HG03378 (cell line): ENCODE measurements around the gene CCDC71.

Experiments
- ATAC-seq: cut with Tn5 transposase; IDR thresholded peaks from one replicate; pipeline ENCODE4 v1.9.1; 2021; ENCODE audit warnings: mild to moderate bottlenecking, moderate library complexity; ENCODE audit not compliant: unreplicated experiment

CCDC71 gene

DNA sequence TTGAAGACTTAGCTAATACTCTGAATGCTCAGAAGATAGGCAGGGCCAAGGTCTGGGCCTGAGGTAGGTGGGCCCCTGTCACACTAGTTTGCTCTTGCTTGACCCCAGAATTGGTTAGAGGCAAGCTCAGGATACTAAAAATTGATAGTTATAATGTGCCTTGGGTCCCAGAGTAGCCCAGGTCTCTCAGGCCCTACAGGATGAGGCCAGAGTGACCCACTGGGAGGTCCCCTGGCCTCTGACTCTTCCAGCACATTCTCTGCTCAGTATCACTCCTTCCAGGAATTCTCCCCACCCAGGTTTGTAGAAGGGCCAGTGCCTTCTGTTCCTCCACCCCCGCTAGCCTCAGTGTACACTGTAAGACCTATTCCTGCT, 4.6 kb upstream of the CCDC71 start:
- ATAC-seq, result no peak

- no peak for ATAC-seq
These were observed 823 bp upstream of the CCDC71 start for GRCh38 chr3:49166752-49167556.

DNA sequence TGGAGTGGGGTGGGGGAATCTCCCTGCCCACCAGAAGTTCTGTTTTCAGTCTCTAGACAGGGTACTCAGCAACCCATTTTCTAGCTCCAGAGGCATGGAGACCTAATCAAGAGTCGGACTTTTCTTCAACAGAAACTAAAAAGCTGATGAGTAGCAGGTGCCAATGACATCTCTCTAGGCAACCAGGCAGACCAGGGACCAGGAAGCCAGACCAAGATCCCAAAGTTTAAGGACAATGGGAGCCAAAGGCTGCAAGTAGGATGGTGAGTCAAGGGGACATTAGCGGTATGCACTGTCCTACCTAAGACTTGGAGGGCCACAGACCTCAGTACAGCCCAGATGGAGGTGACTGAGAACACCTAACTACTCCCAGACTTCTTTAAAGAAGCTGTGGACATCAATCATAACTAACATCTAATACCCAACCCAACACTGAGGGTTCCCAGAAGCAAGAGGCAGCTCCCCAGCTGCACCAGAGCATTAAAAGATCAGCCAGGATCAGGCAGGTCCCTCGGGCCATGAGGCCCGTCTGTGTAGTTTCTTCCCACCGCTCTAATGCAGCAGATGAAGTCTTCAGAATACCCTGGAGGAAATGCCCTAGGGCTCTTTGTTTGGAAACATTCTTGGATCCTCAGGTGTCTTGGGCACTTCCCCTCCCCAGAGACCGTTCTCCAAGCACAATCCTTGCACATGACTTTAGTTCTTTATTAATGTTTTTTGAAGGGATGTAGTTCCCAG, 979 bp downstream of the CCDC71 start:
- no peak for ATAC-seq

- ATAC-seq, result no peak
These were observed 2.5 kb downstream of the CCDC71 start for GRCh38 chr3:49163609-49164008.

DNA sequence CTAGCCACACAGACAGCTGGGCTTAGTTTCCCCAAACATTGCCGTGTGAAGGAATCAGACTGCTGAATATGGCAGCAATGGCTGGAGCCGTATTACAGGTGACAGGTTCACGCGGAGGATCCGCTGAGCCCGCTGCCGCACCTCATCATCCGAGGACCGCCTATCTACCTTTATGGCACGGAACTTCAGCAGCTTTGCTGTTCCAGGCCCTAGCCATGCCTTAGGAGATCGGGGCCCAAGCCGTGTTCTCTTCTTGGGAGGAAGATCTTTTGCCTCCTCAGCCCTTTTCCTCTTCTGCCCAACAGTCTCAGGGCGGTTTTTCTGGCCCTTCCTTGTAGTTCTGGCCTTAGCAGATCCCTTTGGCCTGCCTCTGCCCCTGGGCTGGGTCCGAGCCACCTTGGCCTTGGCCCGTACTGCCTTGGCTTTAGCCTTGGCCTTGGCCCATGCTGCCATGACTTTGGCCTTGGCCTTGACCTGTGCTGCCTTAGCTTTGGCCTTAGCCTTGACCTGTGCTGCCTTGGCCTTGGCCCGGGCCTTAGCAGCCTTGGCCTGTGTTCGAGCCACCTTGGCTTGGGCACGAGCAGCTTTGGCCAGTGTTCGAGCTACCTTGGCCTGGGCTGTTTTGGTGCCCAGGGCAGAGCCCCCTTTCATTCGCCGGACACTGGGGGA, 3.2 kb downstream of the CCDC71 start:
- ATAC-seq, result no peak

DNA sequence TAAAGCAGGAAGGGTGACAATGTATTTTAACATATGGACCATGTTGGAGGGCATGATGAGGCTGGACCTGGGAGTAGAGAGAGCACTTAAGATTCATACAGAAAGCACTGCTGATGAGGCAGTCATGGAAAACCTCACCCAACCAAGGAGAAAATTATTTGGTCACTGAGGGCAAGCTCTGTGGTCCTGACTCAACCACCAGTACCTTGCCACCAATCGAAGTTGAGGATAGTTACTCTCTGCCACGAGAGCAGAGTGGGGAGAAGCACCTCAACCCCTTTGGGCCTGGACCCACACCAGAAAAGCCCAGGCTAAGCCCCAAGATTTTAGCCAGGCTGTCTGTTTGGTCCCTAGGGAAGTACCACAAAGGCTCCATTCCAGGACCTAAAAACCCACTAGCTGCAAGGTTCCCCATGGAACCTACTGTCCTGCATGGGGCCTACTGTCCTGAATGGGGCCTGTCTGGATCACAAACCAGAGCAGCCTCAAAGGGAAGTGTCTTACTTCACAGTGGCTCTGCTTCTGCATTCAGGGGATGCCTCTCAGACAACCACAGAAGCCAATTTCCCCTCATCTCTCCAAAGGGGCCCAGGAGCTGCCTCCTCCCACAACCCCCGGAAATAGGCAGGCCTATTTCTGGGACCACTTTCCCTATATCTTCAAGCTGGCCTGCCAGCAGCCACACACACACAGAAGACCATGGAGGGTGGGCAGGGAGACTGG, 4.2 kb downstream of the CCDC71 start:
- ATAC-seq, result no peak

DNA sequence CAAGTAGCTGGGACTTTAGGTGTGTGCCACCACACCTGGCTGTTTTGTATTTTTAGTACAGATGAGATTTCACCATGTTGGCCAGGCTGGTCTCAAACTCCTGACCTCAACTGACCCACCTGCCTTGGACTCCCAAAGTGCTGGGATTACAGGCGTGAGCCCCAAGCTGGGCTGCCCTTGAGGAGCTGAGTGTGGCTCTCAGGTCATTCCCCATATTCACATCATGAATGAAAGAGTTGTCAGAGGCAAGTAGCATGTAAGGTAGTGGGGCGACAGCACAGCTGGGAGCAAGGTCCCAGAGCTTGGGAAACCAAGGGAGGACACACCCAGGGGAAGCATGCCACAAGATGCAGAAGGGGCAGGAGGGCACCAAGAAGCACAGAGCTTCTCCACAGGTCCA, 4.9 kb downstream of the CCDC71 start:
- no peak for ATAC-seq

GRCh38 chr3:49158792-49159191, 7.3 kb downstream of the CCDC71 start:
- ATAC-seq, result no peak

DNA sequence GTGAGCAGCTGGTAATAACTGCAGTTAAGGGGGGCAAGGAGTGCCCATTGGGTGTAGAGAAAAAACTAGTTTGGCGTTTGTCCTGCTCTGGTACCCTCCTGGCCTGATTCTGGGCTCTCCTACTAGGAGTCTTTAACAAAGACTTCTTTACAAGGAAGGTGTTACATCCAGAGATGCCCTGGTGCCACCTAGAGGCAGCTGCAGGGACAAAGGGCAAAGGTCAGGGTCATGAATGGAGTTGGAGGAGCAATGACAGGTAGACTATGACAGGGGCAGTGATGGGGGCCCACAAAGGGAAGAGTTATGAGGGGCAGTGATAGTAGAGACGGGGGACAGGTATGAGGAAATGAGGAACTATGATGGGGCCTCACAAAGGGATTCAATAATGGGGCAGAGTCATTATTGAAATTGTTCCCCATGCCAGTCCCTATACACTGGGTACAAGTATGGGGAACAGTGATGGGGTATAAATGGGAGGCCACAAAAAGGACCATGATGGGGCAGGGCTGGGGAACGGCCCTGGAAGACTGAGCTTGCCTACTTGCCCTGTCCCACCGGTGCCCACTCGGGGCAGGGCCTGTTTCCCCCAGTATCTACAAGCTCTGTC, 7.9 kb downstream of the CCDC71 start:
- no peak for ATAC-seq

DNA sequence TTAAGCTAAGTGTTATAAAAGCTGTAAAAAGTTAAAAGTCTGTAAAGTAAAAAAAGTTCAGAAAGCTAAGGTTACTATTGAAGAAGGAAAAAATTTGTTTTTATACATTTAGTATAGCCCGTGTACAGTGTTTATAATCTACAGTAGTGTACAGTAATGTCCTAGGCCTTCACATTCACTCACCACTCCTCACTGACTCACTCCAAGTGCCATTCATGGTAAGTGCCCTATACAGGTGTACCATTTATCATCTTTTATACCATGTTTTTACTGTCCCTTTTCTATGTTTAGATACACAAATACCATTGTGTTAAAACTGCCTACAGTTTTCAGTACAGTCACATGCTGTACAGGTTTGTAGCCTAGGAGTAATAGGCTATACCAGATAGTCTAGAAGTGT, 8.8 kb downstream of the CCDC71 start:
- ATAC-seq, result no peak

- ATAC-seq, result no peak
These were observed 12.7 kb downstream of the CCDC71 start for GRCh38 chr3:49153349-49153912.

- ATAC-seq, result no peak
These were observed 14.5 kb downstream of the CCDC71 start for GRCh38 chr3:49151610-49152009.

- no peak for ATAC-seq
These were observed 18.0 kb downstream of the CCDC71 start for GRCh38 chr3:49148159-49148558.

- ATAC-seq, result no peak
These were observed 26.1 kb downstream of the CCDC71 start for GRCh38 chr3:49140080-49140479.

GRCh38 chr3:49135499-49135898, 30.6 kb downstream of the CCDC71 start:
- no peak for ATAC-seq

DNA sequence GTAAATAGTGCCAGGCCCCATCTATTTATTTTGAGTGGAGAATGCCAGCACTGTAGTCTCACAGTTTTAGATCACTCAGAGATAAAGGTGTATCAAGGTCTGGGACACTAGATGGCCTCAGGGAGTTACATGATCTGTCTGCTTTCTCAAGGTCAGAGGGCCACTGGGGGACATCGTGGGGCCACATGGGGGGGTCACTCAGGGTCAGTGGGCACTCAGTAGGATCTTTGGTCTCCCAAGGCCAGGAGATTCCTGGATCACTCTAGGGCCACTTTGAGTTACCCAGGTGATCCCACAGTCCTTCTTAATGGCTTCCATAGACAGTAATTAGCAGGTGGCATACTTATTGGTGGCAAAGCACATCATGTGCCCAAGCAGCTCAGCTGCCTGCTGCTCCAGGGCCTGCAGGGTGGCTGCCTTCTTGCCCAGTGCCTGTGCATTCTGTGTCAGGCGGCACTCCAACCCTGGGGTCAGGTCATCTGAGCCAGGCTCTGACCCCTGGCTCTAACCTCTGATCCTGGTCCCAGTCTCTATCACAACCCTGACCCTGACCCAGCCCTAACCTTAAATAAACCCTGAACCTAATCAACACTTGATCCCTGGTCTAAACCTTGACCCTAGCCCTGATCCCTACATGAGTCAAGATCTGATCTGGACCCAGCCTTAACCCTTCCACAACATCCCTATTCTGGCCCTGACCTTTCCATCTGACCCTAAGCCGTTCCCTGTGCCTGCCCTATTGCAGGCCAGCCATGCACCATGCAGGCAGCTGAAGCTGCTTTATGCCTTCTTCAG, 31.5 kb downstream of the CCDC71 start:
- ATAC-seq, result no peak

DNA sequence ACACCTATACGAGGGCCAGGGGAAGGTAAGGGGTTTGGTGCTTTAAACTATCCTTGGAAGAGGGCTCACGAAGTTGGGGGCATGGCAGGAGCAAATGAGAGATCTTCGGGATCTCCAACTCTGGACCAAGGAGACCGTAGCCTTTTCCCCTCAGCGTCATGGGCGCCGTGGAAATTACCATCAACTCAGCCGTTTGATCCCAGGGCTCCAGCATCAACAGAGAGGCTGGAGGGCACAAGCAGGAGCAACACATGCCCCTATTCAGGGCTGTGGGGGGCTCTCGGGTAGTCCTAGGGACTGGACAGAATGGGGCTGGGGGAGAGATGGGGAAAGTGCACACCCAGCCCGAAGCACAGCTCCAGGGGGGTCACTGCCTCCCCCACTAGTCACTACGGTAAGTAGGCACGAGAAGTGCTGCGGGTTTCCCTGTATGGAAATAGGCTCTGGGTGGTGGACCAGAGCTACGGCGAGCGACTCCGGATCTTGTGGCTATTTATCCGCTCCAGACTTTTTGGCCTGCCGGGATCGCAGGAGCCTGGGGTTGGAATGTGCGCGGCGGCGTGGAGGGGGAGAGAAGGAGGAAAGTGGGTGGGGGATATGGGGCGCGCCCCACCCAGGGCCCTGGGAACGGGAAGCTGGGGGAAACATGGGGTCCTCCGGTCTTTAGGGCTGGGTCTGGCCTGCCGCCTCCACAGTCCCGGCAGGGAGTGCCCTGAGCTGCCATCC, 32.7 kb downstream of the CCDC71 start:
- no peak for ATAC-seq

GRCh38 chr3:49132437-49133225, 33.5 kb downstream of the CCDC71 start, which contains the start of gene LAMB2:
Gene LAMB2 (minus strand): TSS chr3:49133050. CDS start chr3:49132867, 183 bp downstream.
- ATAC-seq, result no peak
